T-helper 2 cell (primary cell): ENCODE results near the gene CEACAM5.
A peak's percentile ranks its signal among the peaks of the same experiment; 100 is the strongest.
"Not testable (repeated sequence)": the region's sequence is repeated elsewhere in the genome, so short reads cannot be mapped to it uniquely, and the experiment has no call there.

Experiments
- DNase-seq, 5 experiments: peaks; one replicate each; pipeline versions ENCODE4 v3.0.0 to v3.0.0-alpha.2; 2012 to 2022

CEACAM5 gene

DNA sequence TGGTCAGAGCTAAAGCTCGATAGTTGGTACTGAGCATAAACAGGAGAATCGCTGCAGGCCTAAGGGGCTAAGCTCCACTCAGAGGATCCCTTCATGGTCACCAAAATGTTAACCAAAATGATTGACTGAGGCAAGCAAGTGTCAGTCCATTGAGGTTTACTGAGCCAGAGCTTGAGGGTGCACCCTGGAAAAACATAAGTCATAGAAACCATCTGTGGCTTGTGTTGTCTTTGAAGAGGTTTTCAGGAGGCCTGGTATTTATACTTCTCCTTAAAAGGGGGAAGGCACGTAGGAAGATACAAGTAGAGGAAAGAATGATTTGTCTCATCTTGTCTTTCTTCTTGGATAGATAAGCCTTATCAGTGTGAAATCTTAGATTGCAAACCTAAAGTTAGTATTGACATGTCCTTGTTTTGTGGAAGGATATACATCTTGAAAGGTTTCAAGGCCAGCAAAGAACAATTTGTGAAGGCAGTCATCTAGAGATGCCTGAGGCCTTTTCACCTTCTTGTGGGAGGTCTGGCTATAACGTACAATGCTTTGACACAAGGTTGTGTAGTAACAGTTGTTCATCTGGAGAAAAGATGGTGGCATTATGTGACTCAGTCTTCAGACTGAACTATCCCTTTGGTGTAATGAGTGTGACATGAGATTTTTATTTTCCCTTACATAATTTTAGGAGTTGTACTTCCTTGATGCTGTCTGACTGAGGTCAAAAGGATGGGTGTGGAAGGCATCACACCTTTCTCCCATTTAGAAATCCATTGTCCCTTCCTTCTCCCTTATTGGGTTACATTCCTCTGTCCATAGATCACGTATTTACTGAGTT lies 32.2 kb downstream of the CEACAM5 start:
- peak in 1 of 5 experiments; percentile 21 for DNase-seq

DNA sequence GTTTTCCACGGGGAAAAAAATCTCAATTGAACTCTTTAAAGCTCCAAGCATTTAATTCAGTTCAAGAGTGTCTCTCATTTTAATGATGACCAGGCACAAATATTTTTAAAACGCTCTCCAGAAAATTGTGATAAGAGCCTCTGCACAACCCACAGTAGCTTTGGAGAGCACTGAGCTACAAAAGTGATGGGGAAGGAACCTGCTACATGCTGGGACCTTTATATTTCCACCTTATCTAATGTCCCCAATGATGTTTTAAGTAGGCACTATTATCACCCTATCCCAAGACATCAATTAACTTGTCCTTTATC lies 32.8 kb downstream of the CEACAM5 start:
- no peak for DNase-seq

DNA sequence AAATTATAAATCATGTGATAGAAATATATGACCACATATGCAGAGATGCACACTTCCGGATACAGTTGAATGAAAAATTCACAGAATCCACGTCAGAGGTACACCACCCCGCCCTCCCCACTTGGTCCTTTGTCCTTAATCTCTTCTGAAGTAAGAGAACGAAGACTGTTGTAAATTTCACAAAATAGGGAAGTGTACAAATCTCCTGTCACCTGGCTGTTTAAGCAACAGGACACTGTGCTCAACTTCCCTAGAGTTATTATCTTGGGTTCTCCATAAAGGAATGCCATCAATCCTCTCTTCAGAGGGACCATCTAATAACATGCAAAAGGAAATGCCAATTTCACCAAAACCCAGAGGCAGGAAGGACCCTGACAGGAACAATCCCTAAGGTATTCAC lies 36.4 kb downstream of the CEACAM5 start:
- DNase-seq, result no peak

DNA sequence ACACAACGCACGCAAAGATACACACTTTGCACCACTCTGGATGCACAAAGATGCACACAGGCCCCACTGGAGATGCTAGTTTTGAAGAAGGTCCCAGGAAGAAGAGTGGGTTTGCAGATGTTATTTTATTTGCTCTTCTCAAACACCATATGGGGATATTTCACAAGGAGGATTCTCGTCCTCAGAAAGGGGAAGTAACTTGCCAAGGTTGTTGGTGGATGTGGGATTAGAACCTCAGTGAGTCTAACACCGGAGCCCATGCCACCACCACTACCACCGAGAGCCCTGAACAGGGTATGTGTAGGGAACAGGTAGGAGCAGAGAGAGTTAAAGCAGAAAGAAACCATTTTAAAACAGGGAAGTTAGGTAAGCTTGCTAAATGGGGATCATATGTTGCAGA lies 37.3 kb downstream of the CEACAM5 start:
- no peak for DNase-seq

DNA sequence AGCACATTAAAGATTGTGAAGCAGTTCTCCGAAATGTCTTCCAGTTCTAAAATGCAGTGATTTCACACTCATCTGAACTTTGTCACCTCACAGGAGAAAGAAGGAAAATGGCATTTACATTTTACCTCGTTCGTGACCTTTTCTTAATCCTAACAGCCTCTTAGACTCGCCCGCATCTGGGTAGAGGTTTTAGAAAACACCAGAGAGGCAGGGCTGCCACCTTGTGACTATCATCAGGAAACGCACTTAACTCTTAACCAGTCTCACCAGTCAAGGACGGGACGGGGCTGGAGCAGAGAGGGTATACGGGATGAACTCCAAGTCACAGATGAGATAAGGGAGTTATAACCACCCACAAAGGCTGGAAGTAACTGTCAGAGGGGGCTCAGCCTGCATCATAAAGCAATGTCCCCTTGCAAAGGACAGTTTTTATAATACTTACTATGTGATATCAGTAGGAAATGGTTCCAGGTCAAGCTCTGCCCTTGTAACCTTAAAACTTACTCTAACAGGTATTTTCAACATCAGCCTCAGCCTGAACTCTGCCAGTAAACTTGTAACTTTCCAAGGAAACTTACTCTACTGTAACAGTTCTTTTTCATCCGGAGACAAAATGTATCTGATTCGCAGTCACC lies 38.3 kb downstream of the CEACAM5 start:
- DNase-seq, result peak in 3 of 5 experiments; percentile 9 to 47 (median 15)

DNA sequence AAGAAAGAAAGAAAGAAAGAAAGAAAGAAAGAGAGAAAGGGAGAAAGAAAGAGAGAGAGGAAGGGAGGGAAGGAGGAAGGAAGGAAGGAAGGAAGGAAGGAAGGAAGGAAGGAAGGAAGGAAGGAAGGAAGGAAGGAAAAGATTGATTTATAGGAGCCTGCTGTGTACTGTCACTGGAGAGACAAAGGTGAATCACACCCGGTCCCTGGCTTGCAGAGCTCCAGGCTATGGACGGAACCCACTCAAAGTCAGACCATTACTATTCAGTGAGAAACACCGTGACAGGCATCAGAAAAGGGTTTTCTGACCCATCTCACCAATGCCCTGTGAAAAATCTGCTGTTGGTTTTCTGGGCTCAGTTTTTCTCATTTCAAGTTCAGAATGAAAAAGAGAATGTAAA lies 39.6 kb downstream of the CEACAM5 start:
- no peak for DNase-seq

DNA sequence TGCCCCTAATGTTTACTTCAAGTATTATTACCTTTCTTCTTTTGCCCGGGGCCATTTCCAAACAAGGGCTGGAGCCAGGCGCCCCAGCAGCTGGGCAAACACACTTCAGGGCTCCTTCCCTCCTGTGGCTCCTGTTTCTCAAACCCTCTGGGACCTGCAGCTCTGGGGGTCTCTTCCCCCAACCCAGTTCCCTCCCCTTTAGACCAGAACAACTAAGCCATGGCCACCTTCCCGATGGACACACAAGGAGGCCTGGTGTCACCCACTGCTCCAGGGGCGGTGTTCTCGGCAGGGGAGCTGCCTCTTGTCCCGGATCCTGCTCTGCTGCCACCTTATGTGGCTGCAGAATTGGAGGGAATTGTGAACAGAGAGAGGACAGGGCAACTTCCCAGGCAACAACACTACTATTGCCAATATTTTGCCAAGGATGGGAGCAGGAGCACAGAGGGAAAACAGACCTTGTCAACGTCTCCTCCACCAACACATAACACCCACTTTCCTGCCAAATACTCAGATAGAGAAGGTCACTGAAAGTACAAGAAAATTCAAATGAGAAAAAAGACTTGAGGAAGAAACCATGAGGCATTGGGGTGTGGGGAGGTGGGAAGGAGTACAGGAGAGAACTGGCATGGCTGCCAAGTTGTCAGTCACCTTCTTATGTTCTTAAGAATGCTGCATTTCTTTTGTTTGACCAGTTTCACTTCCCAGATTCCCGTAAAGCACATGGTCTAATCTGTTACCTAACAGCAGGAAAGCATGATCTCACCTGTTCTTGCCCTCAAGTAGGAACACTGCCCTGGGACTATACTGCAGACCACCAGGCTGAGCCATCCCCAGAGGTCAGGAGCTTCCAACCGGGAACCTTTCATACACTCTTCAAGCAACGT lies 42.1 kb downstream of the CEACAM5 start:
- DNase-seq, result not testable (repeated sequence)

DNA sequence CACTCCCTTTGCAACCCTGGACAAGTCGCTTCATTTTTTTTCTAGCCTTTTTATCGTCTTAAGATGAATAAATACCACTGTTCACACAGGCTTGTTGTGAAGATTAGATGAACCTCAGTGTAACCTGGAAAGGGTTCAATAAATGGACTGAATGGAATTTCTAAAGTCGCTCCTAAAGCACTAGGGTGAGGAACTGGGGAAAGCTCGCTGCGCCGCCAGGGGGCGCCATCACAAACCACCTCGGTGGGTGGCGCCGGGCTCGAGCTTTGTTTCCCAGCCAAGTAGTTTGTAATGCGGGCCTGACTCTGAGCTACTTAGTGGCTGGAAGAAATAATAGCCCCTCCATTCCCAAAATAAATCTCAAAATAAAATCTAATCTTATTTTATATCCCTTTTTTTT lies 44.7 kb downstream of the CEACAM5 start:
- DNase-seq, result peak; percentile 16 to 67 (median 59)

DNA sequence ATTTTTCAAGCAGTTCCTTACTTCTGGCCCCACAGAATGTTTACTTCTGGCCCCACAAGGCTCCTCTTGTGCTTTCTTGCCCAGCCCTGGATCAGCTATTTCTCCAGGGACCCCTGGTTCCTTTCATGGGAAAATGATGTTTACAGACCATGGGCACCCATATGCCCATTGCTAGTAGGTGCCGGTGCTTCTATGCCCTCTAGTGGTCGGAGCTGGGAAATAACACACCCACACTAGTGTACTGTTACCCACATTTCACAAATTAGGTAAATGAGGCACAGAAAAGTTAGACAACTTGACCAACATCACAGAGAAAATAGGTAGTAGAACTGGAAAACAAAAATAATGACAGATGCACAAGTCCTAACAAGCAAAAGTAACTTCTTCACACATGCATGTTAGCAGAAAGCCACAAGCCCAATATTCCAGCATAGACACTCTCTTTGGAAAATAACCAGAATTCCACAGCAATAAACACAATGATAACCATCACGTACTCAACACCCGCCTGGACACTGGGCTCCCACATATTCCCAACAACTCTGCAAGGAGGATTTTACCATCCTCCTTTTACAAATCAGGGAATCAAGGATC lies 45.6 kb downstream of the CEACAM5 start:
- DNase-seq, result peak in 4 of 5 experiments; percentile 20 to 59 (median 55)

DNA sequence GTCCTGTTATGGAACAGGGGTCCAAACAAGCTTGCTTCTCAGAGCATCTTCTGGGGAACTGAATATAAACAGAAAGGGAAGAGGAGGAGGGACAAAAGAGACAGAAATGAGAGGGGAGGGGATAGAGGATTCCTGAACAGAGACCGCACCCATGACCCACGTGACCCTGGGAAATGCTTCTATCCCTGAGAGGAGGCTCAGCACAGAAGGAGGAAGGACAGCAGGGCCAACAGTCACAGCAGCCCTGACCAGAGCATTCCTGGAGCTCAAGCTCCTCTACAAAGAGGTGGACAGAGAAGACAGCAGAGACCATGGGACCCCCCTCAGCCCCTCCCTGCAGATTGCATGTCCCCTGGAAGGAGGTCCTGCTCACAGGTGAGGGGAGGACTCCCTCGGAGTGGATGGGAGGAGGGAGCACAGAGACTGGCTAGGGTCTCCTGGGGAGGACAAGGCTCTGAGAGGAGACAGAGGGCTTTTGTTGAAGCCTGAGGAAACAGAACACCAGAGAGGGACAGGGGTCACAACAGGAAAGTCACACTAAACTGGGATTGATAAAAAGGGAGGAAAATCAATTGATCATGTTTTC lies 47.0 kb downstream of the CEACAM5 start, which contains the start of gene CEACAM6:
Gene CEACAM6, plus strand, starts transcription at position 203 of the 586 bp plus-strand sequence. Its CDS starts 109 bp downstream, at position 312.
- no peak for DNase-seq

DNA sequence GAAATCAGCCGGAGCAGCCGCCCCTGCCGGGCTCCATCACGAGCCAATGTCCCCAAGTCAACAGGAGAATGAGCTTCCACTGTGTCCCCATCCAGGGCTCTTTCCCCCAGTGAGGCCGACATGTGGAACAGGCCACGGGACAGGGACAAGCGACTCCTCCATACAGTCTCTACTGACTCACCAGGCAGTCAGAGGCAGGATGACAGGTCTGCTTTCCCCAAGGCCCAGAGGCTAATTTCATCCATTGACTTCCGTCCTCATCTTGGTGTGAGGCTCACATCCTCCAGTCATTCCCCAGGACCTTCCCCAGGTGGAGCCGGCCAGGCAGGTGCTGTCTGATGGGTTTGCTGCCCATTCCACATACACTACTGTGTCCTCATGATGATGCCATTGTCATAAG lies 50.4 kb downstream of the CEACAM5 start:
- no peak for DNase-seq

DNA sequence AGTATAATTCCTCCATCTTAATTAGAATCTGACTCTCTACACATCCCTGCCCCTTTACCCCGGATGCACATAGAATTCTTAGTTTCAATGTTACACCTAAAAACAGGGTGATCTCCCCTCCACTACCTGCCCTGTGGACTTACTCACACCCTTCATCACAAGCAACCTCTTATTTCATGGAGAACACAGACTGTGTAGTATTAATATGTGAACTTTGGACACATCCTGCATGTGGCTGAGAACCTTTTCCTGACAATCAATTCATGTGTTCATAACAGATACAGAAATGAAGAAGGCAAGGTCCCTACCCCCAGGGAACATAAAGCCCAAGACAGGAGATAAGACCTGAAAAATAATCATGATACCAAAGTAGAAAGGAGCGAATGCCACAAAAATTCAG lies 58.7 kb downstream of the CEACAM5 start:
- no peak for DNase-seq

DNA sequence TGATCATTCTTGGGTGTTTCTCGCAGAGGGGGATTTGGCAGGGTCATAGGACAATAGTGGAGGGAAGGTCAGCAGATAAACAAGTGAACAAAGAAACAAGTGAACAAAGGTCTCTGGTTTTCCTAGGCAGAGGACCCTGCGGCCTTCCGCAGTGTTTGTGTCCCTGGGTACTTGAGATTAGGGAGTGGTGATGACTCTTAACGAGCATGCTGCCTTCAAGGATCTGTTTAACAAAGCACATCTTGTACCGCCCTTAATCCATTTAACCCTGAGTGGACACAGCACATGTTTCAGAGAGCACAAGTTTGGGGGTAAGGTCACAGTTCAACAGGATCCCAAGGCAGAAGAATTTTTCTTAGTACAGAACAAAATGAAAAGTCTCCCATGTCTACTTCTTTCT lies 59.7 kb downstream of the CEACAM5 start:
- DNase-seq, result not testable (repeated sequence)

DNA sequence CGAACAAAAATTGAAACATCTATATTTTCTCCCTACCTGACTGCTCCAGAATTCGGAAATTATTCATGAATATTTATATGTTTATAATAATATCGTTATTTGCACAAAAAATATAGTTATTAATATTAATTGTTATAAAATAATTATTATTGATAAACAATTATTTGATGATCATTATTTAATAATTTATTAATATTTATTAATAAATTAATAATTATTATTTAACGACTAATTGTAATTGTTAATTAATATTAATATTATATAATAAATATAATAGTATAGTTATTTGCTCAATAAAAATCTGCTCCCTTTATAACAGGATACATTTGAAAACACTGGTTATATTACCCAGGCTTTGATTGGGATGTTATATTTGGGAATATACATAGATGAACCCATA lies 61.2 kb downstream of the CEACAM5 start:
- no peak for DNase-seq

DNA sequence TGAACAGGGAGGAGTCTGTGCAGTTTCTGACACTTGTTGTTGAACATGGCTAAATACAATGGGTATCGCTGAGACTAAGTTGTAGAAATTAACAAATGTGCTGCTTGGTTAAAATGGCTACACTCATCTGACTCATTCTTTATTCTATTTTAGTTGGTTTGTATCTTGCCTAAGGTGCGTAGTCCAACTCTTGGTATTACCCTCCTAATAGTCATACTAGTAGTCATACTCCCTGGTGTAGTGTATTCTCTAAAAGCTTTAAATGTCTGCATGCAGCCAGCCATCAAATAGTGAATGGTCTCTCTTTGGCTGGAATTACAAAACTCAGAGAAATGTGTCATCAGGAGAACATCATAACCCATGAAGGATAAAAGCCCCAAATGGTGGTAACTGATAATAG lies 63.0 kb downstream of the CEACAM5 start:
- DNase-seq, result no peak

DNA sequence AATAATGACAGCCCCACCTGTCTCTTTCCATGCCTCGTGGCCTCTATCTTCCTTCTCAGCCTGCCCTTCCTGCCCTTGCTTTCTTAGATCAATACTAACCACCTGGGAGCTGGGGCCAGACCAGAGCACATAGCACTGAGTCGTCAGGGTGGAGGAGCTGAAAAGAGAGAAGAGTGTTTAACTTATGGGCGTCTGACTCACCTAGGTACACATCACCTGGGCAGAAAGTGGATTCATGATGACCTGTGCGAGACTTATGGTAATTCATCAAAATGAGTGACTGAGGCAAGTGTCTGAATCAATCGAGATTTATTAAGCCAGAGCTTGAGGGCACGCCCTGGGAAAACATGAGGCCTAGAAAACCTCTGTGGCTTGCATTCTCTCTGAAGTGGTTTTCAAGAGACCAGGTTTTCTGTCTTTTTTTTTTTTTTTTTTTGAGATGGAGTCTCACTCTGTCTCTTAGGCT lies 66.1 kb downstream of the CEACAM5 start:
- DNase-seq, result peak in 4 of 5 experiments; percentile 13 to 50 (median 37)

DNA sequence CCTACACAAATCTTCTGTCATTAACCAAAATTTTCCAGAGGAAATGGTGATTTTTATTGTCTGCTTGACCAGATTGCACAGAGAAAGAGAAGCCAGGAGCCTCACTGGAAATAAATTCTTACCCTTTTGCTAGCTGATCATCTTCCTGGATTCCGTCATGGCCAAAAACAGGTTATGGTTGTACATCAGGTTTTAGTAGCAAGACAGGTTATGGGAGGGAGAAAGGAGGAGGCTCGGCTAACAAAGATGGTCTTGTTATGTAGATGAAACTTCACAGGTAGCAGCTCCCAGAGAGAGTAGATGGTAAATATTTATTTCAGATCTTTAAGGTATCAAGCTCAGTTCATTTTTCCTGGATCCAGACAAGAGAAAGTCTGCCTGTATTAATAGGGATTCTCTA lies 68.3 kb downstream of the CEACAM5 start:
- DNase-seq, result no peak
